CD4-positive, alpha-beta memory T cell (primary cell): ENCODE results near the gene PRKAR2A. TPM values are rescaled to one million over a fixed set of nuclear protein-coding genes. Genes with fewer than 3 reads are reported as not detected.
A peak's percentile ranks its signal among the peaks of the same experiment; 100 is the strongest.
"Not testable (repeated sequence)": the region's sequence is repeated elsewhere in the genome, so short reads cannot be mapped to it uniquely, and the experiment has no call there.

Source experiments
- CTCF ChIA-PET: fragments of 350-600 bp; sonication (Branson Sonifier 250); formaldehyde crosslinking; loops from one replicate; lab custom pipeline; 2021; ENCODE audit warnings: inconsistent platforms; ENCODE audit not compliant: partially characterized antibody; lab: Charles Lee
- POLR2A ChIA-PET: fragments of 350-600 bp; sonication (Branson Sonifier 250); formaldehyde crosslinking; loops from one replicate; lab custom pipeline; 2021; ENCODE audit not compliant: partially characterized antibody; lab: Charles Lee
- DNase-seq, 5 donors: peaks; one replicate each; pipeline versions ENCODE4 v3.0.0 to v3.0.0-alpha.2; 2020 to 2022; ENCODE audit warnings: mixed read lengths in 1 of 5
- H3K27ac ChIP-seq: one replicate; pipeline ENCODE4 v1.7.0; 2013; ENCODE audit warnings: low read depth, low read length
- H3K27me3 ChIP-seq: 2 replicates; pipeline ENCODE4 v1.7.0; 2013; ENCODE audit warnings: mild to moderate bottlenecking, low read length, moderate library complexity; ENCODE audit not compliant: insufficient read depth
- H3K36me3 ChIP-seq: 2 replicates; pipeline ENCODE4 v1.7.0; 2013; ENCODE audit warnings: mild to moderate bottlenecking, low read length, moderate library complexity; ENCODE audit not compliant: insufficient read depth
- H3K4me1 ChIP-seq: 2 replicates; pipeline ENCODE4 v1.7.0; 2013; ENCODE audit warnings: mild to moderate bottlenecking, low read length, moderate library complexity; ENCODE audit not compliant: insufficient read depth
- H3K4me3 ChIP-seq, 2 donors: one replicate each; pipeline ENCODE4 v1.7.0; 2013; ENCODE audit warnings: low read length in 2 of 2, mild to moderate bottlenecking in 1 of 2
- H3K9me3 ChIP-seq, 2 donors: one replicate each; pipeline ENCODE4 v1.7.0; 2013; ENCODE audit warnings: low read length in 2 of 2, control low read depth in 1 of 2; ENCODE audit not compliant: control insufficient read depth in 1 of 2
- H3K27ac Mint-ChIP-seq, 7 donors: one replicate each; pipeline ENCODE4 v1.8.0; 2020 to 2021; ENCODE audit warnings: mixed read lengths in 7 of 7, mild to moderate bottlenecking in 6 of 7, inconsistent platforms in 3 of 7, moderate library complexity in 3 of 7
- H3K27me3 Mint-ChIP-seq, 2 donors: one replicate each; pipeline ENCODE4 v1.8.0; 2020 to 2021; ENCODE audit warnings: mixed read lengths in 2 of 2
- H3K36me3 Mint-ChIP-seq, 2 donors: one replicate each; pipeline ENCODE4 v1.8.0; 2020 to 2021; ENCODE audit warnings: mixed read lengths in 2 of 2, inconsistent platforms in 1 of 2, mild to moderate bottlenecking in 1 of 2
- H3K4me1 Mint-ChIP-seq, 4 donors: one replicate each; pipeline ENCODE4 v1.8.0; 2020 to 2021; ENCODE audit warnings: mixed read lengths in 4 of 4, mild to moderate bottlenecking in 1 of 4
- H3K4me3 Mint-ChIP-seq, 8 donors: one replicate each; pipeline ENCODE4 v1.8.0; 2020 to 2021; ENCODE audit warnings: mixed read lengths in 8 of 8, mild to moderate bottlenecking in 7 of 8, moderate library complexity in 6 of 8, inconsistent platforms in 3 of 8
- H3K9me3 Mint-ChIP-seq, 8 donors: one replicate each; pipeline ENCODE4 v1.8.0; 2020 to 2021; ENCODE audit warnings: mixed read lengths in 8 of 8, mild to moderate bottlenecking in 5 of 8, inconsistent platforms in 3 of 8, moderate library complexity in 1 of 8
- intact Hi-C: fragments of 100-400 bp; cut with micrococcal nuclease; formaldehyde crosslinking; loops from one replicate; pipeline ENCODE4 v1.15.1; 2023
- polyA plus RNA-seq, 2 donors: library from polyadenylated mRNA; unstranded; fragments of 300-500 nt; fragmentation: Illumina TruSeq; gene quantifications; one replicate each; pipeline ENCODE4 v1.2.3, GENCODE V29; 2021
- total RNA-seq, 2 experiments: library from RNA; stranded (reverse); gene quantifications; one replicate each; pipeline ENCODE4 v1.2.3, GENCODE V29; 2021

The PRKAR2A gene
- total and polyA plus RNA-seq, 4 experiments from 2014 or later = 11.2 to 45.0 (median 28.9) TPM

DNA sequence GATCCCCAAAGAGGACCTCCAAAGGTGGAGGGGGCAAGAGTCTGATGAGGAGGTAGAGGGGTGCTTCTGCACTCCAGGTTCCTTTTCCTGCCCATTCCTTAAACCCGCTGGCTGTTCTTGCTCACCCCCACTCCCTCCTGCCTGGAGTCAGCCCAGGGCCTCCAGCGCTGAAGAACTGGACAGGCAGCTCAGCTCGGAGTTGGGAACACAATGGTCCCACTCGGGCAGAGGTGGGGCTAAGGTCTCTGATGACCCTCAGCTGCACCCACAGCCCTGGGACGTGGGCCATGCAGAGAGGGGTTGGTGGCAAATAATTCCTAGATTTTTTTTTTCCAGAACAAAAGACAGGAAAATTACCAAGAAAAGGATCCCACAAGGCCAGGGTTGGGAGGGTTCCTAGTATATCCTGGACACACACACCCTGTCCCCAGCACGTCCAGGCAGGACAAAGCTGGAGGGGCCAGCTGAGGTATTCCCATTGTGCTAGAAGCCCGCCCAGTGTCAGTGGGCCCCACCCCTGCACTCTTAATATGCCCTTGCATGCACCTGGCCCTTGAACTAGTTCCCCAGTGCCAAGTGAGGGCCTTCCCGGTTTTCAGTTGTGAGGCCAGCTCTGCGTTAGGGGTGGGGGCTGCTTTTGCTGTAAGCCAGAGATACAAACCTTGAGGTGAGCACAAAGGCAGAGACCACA is 108.6 kb downstream of the PRKAR2A start:
- DNase-seq = no peak
- Mint-ChIP-seq H3K4me1 (peaks cover 0 to 10% (median 2%) of the 10 kb centered on the region in 4 donors), H3K36me3 (no peaks in the 10 kb centered on the region), H3K4me3 (no peak overlapping the region), H3K27ac (no peak overlapping the region), H3K9me3 (no peaks in the 10 kb centered on the region), H3K27me3 (no peaks in the 10 kb centered on the region)
- intact Hi-C loops = no loop called here
- no peaks in the 10 kb centered on the region for H3K9me3 ChIP-seq
- ChIA-PET CTCF (interaction anchor here (0.7 to 4.0 kb wide), 24 partner anchors 9 to 465 kb away, joined by 3 to 40 read pairs (median 4); partner anchors contain the start of genes ARIH2, IP6K2 and SLC25A20), POLR2A (interaction anchor here (1.0 to 1.7 kb wide), 3 partner anchors 53 to 211 kb away, joined by 3 to 5 read pairs (median 3); partner anchors contain the start of genes NCKIPSD and SLC25A20)
- H3K27ac ChIP-seq = no peak overlapping the region
- no peaks in the 10 kb centered on the region for H3K4me1 ChIP-seq
- no peaks in the 10 kb centered on the region for H3K36me3 ChIP-seq
- H3K27me3 ChIP-seq = no peaks in the 10 kb centered on the region
- no peak overlapping the region for H3K4me3 ChIP-seq

DNA sequence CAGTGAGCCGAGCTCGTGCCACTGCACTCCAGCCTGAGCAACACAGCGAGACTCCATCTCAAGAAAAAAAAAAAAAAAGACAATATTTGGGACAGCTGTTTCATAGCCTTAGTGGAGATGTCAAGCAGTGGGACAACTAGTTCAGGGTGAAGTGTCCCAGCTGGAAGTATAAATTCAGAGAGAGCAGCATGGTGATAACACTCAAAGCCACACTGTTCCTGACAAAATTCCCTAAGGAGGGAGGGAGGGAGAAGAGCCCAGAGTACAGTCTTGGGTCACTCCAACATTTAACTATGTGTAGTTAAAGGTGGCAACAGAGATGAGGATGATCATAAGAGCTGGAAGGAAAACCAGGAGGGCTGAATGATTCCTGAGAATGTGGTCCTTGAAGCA is 109.5 kb downstream of the PRKAR2A start:
- H3K27me3 Mint-ChIP-seq = no peaks in the 10 kb centered on the region
- Histone ChIP-seq H3K9me3 (no peaks in the 10 kb centered on the region), H3K36me3 (no peaks in the 10 kb centered on the region), H3K4me1 (no peaks in the 10 kb centered on the region), H3K27ac (no peak overlapping the region), H3K27me3 (no peaks in the 10 kb centered on the region), H3K4me3 (no peak overlapping the region)
- H3K4me3 Mint-ChIP-seq = no peak overlapping the region
- H3K9me3 Mint-ChIP-seq = no peaks in the 10 kb centered on the region
- H3K4me1 Mint-ChIP-seq = peaks cover 0 to 10% (median 2%) of the 10 kb centered on the region in 4 donors
- CTCF ChIA-PET = interaction anchor here (0.7 to 4.0 kb wide), 6 partner anchors 9 to 338 kb away, joined by 3 to 40 read pairs (median 3); no protein-coding TSS in a partner anchor
- DNase-seq = no peak
- no peaks in the 10 kb centered on the region for H3K36me3 Mint-ChIP-seq
- POLR2A ChIA-PET = no interaction called here
- intact Hi-C loops = no loop called here
- H3K27ac Mint-ChIP-seq = peak overlapping the region in 1 of 7 donors; percentile 4

DNA sequence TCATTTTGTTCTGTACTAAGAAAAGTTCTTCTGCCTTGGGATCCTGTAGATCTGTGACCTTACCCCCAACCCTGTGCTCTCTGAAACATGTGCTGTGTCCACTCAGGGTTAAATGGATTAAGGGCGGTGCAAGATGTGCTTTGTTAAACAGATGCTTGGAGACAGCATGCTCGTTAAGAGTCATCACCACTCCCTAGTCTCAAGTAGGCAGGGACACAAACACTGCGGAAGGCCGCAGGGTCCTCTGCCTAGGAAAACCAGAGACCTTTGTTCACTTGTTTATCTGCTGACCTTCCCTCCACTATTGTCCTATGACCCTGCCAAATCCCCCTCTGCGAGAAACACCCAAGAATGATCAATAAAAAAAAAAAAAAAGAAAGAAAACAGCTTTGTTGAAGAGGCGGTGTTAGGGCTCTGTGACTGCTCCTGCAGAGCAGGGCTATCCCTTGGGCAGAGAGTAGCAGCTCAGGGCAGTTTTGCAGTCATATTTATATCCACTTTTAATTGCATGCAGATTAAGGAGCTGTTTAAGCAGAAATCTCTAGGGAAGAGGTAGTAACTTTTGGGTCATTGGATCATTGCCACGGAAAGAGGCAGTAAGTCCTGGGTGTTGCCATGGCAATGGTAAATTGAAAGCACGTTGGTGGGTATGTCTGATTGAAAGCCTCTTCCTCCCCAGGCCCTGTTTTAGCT is 112.5 kb downstream of the PRKAR2A start:
- DNase-seq, H3K9me3 Mint-ChIP-seq, H3K36me3 Mint-ChIP-seq, H3K27ac ChIP-seq, H3K27me3 ChIP-seq, H3K27me3 Mint-ChIP-seq, H3K4me1 ChIP-seq, intact Hi-C loops, H3K9me3 ChIP-seq, H3K4me3 Mint-ChIP-seq, H3K27ac Mint-ChIP-seq, H3K4me3 ChIP-seq, H3K36me3 ChIP-seq, H3K4me1 Mint-ChIP-seq: not testable (repeated sequence)
- ChIA-PET CTCF (interaction anchor here (0.7 to 4.0 kb wide), 5 partner anchors 19 to 234 kb away, joined by 3 to 40 read pairs (median 8); partner anchors contain the start of gene SLC25A20), POLR2A (interaction anchor here (1.3 kb wide), 1 partner anchor 26 kb away, joined by 4 read pairs; no protein-coding TSS in a partner anchor)

DNA sequence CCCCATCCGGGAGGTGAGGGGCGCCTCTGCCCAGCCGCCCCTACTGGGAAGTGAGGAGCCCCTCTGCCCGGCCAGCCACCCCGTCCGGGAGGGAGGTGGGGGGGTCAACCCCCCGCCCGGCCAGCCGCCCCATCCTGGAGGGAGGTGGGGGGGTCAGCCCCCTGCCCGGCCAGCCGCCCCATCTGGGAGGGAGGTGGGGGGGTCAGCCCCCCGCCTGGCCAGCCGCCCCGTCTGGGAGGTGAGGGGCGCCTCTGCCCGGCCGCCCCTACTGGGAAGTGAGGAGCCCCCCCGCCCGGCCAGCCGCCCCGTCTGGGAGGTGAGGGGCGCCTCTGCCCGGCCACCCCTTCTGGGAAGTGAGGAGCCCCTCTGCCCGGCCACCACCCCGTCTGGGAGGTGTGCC is 113.1 kb downstream of the PRKAR2A start:
- POLR2A ChIA-PET, H3K4me3 ChIP-seq, H3K27me3 Mint-ChIP-seq, H3K27ac Mint-ChIP-seq, H3K27me3 ChIP-seq, CTCF ChIA-PET, DNase-seq, H3K27ac ChIP-seq, H3K9me3 Mint-ChIP-seq, H3K4me1 ChIP-seq, H3K9me3 ChIP-seq, intact Hi-C loops, H3K4me1 Mint-ChIP-seq, H3K4me3 Mint-ChIP-seq, H3K36me3 Mint-ChIP-seq, H3K36me3 ChIP-seq: not testable (repeated sequence)

DNA sequence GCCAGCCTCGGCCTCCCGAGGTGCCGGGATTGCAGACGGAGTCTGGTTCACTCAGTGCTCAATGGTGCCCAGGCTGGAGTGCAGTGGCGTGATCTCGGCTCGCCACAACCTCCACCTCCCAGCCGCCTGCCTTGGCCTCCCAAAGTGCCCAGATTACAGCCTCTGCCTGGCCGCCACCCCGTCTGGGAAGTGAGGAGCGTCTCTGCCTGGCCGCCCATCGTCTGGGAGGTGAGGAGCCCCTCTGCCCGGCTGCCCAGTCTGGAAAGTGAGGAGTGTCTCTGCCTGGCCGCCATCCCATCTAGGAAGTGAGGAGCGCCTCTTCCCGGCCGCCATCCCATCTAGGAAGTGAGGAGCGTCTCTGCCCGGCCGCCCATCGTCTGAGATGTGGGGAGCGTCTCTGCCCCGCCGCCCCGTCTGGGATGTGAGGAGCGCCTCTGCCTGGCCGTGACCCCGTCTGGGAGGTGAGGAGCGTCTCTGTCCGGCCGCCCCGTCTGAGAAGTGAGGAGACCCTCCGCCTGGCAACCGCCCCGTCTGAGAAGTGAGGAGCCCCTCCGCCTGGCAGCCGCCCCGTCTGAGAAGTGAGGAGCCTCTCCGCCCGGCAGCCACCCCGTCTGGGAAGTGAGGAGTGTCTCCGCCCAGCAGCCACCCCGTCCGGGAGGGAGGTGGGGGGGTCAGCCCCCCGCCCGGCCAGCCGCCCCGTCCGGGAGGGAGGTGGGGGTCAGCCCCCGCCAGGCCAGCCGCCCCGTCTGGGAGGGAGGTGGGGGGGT is 113.7 kb downstream of the PRKAR2A start:
- CTCF ChIA-PET = not testable (repeated sequence)

DNA sequence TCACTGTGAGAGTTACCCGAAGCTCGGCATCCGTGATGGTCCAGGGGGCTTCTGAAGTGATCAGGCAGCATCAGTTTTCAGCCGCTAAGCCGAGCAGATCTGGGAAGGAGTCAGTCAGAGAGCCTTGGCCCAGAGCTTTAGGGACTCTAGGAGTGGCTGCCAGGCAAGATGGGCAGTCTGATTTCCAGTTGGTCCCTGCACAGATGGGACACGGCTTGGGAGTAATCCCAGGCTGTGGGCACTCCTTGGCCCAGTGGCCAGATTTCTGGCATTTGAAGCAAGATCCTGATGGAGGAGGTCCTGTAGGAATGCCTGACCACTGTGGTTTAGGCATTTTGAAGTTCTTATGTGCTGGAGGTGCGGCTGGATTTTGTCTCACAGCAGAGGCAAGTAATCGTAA is 120.2 kb downstream of the PRKAR2A start:
- Mint-ChIP-seq H3K4me3 (no peak overlapping the region), H3K4me1 (no peaks in the 10 kb centered on the region), H3K36me3 (no peaks in the 10 kb centered on the region), H3K27ac (no peak overlapping the region), H3K9me3 (no peaks in the 10 kb centered on the region), H3K27me3 (no peaks in the 10 kb centered on the region)
- ChIA-PET POLR2A (no interaction called here), CTCF (interaction anchor here (0.6 kb wide), 1 partner anchor 361 kb away, joined by 3 read pairs; no protein-coding TSS in a partner anchor)
- Histone ChIP-seq H3K27me3 (no peaks in the 10 kb centered on the region), H3K36me3 (no peaks in the 10 kb centered on the region), H3K4me3 (no peak overlapping the region), H3K9me3 (no peaks in the 10 kb centered on the region), H3K4me1 (no peaks in the 10 kb centered on the region), H3K27ac (no peak overlapping the region)
- intact Hi-C loops = no loop called here
- no peak for DNase-seq

More for the DNA sequence above, 113.7 kb downstream of the PRKAR2A start:
- H3K27me3 Mint-ChIP-seq, POLR2A ChIA-PET, H3K36me3 ChIP-seq, intact Hi-C loops, H3K27ac ChIP-seq, H3K9me3 ChIP-seq, H3K27me3 ChIP-seq, H3K9me3 Mint-ChIP-seq, H3K27ac Mint-ChIP-seq, DNase-seq, H3K4me3 ChIP-seq, H3K4me3 Mint-ChIP-seq, H3K4me1 ChIP-seq, H3K36me3 Mint-ChIP-seq, H3K4me1 Mint-ChIP-seq: not testable (repeated sequence)
